Stimulated activated CD8-positive, alpha-beta memory T cell treated with anti-CD3 and anti-CD28 coated beads, Interleukin-4, amount 100 ng/mL, for 1 hour (primary cell): Measurements from ENCODE around the gene GSS.

Experiments used
- DNase-seq, 2 donors: peaks; one replicate each; pipeline ENCODE4 v3.0.0-alpha.2; 2020; ENCODE audit warnings: low read depth in 2 of 2, low spot score in 1 of 2

Gene GSS

GRCh38 chr20:34978092-34978744 is 22.6 kb upstream of the GSS start:
- no peak for DNase-seq

GRCh38 chr20:34977365-34978091 is 21.9 kb upstream of the GSS start:
- DNase-seq = no peak

GRCh38 chr20:34976286-34976685 is 20.7 kb upstream of the GSS start:
- no peak for DNase-seq

GRCh38 chr20:34974246-34974645 is 18.6 kb upstream of the GSS start:
- DNase-seq = no peak

GRCh38 chr20:34971561-34972235 is 16.1 kb upstream of the GSS start:
- no peak for DNase-seq

- no peak for DNase-seq
Observed at GRCh38 chr20:34970846-34971560, 15.4 kb upstream of the GSS start.

GRCh38 chr20:34970193-34970840 is 14.7 kb upstream of the GSS start:
- no peak for DNase-seq

GRCh38 chr20:34968042-34968775 is 12.6 kb upstream of the GSS start:
- no peak for DNase-seq

GRCh38 chr20:34967421-34967820 is 11.8 kb upstream of the GSS start:
- no peak for DNase-seq

- DNase-seq = no peak
Observed at GRCh38 chr20:34965051-34965450, 9.4 kb upstream of the GSS start.

GRCh38 chr20:34964486-34964885 is 8.9 kb upstream of the GSS start:
- DNase-seq = no peak

GRCh38 chr20:34956751-34957472 is 1.3 kb upstream of the GSS start:
- no peak for DNase-seq

- no peak for DNase-seq
Observed at GRCh38 chr20:34956041-34956458, 444 bp upstream of the GSS start.

GRCh38 chr20:34954904-34955230 is 739 bp downstream of the GSS start:
- no peak for DNase-seq

- no peak for DNase-seq
Observed at GRCh38 chr20:34953960-34954359, 1.6 kb downstream of the GSS start.

- DNase-seq = no peak
Observed at GRCh38 chr20:34952671-34953070, 2.9 kb downstream of the GSS start.

- DNase-seq = no peak
Observed at GRCh38 chr20:34951652-34952051, 4.0 kb downstream of the GSS start.

GRCh38 chr20:34951252-34951651 is 4.4 kb downstream of the GSS start:
- no peak for DNase-seq

GRCh38 chr20:34949120-34949519 is 6.5 kb downstream of the GSS start:
- no peak for DNase-seq

GRCh38 chr20:34948030-34948429 is 7.6 kb downstream of the GSS start:
- no peak for DNase-seq
